Ascending aorta (tissue), 2 donors: ENCODE data around the gene SCAP. TPM values are rescaled to one million over a fixed set of nuclear protein-coding genes. Genes with fewer than 3 reads are reported as not detected.

Experiments
- DNase-seq, 2 donors: peaks; one replicate each; pipeline ENCODE4 v3.0.0-alpha.2; 2019; ENCODE audit warnings: low spot score in 2 of 2
- H3K27ac ChIP-seq, 2 donors: fragments of 200-600 bp; sonication (generic); one replicate each; pipeline ENCODE4 v1.5.1; 2016 to 2017; ENCODE audit warnings: mild to moderate bottlenecking in 1 of 2
- H3K27me3 ChIP-seq: fragments of 200-600 bp; sonication (generic); one replicate; pipeline ENCODE4 v1.5.1; 2017
- H3K36me3 ChIP-seq, 2 donors: fragments of 200-600 bp; sonication (generic); one replicate each; pipeline ENCODE4 v1.5.1; 2016
- H3K4me1 ChIP-seq, 2 donors: fragments of 200-600 bp; sonication (generic); one replicate each; pipeline ENCODE4 v1.5.1; 2016 to 2017; ENCODE audit warnings: mild to moderate bottlenecking in 1 of 2
- H3K4me3 ChIP-seq, 2 donors: fragments of 200-600 bp; sonication (generic); one replicate each; pipeline ENCODE4 v1.5.1; 2016 to 2017; ENCODE audit warnings: mild to moderate bottlenecking in 1 of 2
- H3K9me3 ChIP-seq, 2 donors: fragments of 200-600 bp; sonication (generic); one replicate each; pipeline ENCODE4 v1.5.1; 2016
- intact Hi-C: fragments of 100-400 bp; cut with DNase I; formaldehyde crosslinking; loops from one replicate; pipeline ENCODE4 v1.15.1; 2023
- total RNA-seq: library from RNA; depleted of rRNA; stranded (reverse); fragments of >200 nt; gene quantifications from one replicate; pipeline ENCODE4 v1.1.0, GENCODE V29; 2016
- TF ChIP-seq, protein P1 (sequence below), 3 experiments: fragments of 200-600 bp in 2 of 3; fragments of 450-650 bp in 1 of 3; sonication (generic) in 2 of 3; IDR thresholded peaks; one replicate each; pipeline ENCODE4 v1.5.1; 2016 to 2019; ENCODE audit warnings: antibody characterized with exemption in 3 of 3, mild to moderate bottlenecking in 1 of 3, moderate library complexity in 1 of 3

SCAP gene
- total RNA-seq, 1 donor from 2014 or later, result 155 TPM

DNA sequence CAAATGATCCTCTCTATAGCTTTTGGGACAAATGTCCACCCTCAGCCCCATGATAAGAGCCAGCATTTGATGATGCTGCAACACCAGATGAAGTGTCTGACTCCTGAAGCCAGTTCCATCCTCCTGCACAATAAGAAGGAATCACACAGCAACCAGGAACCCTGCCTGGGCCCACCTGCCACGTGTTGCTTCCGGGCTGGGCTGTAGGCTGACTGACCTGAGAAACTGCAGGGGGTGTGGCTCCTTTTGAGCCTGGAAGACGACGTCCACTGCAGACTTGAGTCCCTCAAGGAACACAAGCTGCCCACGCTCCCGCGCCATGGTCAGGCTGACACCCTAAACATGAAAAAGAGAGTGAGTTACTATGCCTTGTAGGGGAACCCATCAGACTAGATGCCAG, 28.4 kb upstream of the SCAP start:
- no peak for DNase-seq

DNA sequence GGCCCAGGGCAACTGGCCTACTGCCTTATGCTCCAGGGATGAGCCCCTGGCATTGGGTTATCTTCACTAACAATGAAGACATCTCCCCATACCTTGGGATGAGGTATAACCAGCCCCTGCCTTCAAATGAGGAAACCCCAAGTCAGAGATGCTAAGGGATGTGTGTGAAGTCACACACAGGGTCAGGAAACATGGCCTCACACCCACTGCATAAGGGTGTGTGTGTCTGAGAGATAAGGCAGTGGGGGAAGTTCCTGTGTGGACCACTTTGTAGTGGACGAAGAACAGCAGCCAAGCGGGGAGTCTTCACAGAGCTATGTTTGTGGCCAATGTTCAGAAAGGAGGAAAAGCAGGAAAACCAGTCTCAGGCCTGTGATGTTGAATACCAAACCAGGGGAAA, 27.3 kb upstream of the SCAP start:
- H3K36me3 ChIP-seq, result peaks cover 41 to 56% of the 10 kb centered on the region in 2 donors
- intact Hi-C loops, result no loop called here
- H3K4me3 ChIP-seq, result no peak overlapping the region
- H3K9me3 ChIP-seq, result no peaks in the 10 kb centered on the region
- TF ChIP-seq, protein P1, sequence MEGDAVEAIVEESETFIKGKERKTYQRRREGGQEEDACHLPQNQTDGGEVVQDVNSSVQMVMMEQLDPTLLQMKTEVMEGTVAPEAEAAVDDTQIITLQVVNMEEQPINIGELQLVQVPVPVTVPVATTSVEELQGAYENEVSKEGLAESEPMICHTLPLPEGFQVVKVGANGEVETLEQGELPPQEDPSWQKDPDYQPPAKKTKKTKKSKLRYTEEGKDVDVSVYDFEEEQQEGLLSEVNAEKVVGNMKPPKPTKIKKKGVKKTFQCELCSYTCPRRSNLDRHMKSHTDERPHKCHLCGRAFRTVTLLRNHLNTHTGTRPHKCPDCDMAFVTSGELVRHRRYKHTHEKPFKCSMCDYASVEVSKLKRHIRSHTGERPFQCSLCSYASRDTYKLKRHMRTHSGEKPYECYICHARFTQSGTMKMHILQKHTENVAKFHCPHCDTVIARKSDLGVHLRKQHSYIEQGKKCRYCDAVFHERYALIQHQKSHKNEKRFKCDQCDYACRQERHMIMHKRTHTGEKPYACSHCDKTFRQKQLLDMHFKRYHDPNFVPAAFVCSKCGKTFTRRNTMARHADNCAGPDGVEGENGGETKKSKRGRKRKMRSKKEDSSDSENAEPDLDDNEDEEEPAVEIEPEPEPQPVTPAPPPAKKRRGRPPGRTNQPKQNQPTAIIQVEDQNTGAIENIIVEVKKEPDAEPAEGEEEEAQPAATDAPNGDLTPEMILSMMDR (IDR thresholded peaks at IDR 0.05), result no peak
- no peak for DNase-seq
- H3K27ac ChIP-seq, result no peak overlapping the region
- H3K27me3 ChIP-seq, result no peaks in the 10 kb centered on the region
- H3K4me1 ChIP-seq, result no peaks in the 10 kb centered on the region

More for the DNA sequence above, 28.4 kb upstream of the SCAP start:
- Histone ChIP-seq H3K4me3 (no peak overlapping the region), H3K4me1 (no peaks in the 10 kb centered on the region), H3K27ac (no peak overlapping the region), H3K36me3 (peaks cover 33 to 50% of the 10 kb centered on the region in 2 donors), H3K27me3 (no peaks in the 10 kb centered on the region), H3K9me3 (no peaks in the 10 kb centered on the region)
- intact Hi-C loops, result no loop called here
- TF ChIP-seq, protein P1 (IDR thresholded peaks at IDR 0.05), result no peak

DNA sequence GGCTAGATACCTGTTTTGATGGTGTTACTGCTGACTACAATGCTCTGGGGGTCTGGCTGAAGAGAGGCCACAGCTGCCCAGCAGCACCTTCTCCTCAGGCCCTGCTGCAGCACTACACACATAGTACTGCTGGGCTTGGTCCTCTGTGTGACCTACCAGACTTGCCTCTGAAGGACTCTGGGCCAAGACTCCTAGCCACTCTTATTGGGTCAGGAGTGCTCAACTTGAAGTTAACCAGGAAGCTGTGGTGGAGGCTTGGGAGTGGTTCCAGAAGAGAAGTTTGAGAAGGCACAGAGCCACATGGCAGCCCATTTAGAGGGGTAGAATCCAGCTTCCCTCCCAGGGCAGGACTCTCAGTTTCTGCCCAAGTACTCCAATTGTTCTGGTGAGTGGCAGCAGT, 21.2 kb upstream of the SCAP start:
- Histone ChIP-seq H3K27ac (no peak overlapping the region), H3K36me3 (peaks cover 39 to 42% of the 10 kb centered on the region in 2 donors), H3K9me3 (no peaks in the 10 kb centered on the region), H3K4me1 (no peaks in the 10 kb centered on the region), H3K27me3 (no peaks in the 10 kb centered on the region), H3K4me3 (no peak overlapping the region)
- no peak for DNase-seq
- TF ChIP-seq, protein P1 (IDR thresholded peaks at IDR 0.05), result no peak
- intact Hi-C loops, result no loop called here

DNA sequence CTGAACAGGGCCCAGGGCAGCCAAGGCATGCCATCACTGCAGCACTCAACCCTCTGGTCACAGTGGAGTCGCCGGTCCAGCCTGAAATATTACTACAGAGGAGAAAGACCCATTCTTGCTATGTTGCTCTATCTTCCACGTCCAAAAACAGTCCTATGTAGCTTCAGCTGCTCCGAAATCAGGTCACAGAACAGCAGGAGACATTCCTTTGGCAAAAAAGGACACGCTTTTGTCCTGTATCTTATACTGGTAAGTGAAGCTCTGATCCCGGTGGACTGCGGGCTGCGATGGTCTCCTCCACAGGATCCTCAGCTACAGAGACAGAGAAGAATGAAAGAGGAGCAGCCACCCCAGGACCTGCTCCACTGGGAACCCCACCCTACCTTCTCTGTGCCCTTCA, 20.1 kb upstream of the SCAP start:
- Histone ChIP-seq H3K9me3 (no peaks in the 10 kb centered on the region), H3K4me1 (no peaks in the 10 kb centered on the region), H3K27ac (no peak overlapping the region), H3K27me3 (no peaks in the 10 kb centered on the region), H3K4me3 (no peak overlapping the region), H3K36me3 (peaks cover 32% of the 10 kb centered on the region in 2 donors)
- DNase-seq, result no peak
- intact Hi-C loops, result no loop called here
- TF ChIP-seq, protein P1 (IDR thresholded peaks at IDR 0.05), result no peak

DNA sequence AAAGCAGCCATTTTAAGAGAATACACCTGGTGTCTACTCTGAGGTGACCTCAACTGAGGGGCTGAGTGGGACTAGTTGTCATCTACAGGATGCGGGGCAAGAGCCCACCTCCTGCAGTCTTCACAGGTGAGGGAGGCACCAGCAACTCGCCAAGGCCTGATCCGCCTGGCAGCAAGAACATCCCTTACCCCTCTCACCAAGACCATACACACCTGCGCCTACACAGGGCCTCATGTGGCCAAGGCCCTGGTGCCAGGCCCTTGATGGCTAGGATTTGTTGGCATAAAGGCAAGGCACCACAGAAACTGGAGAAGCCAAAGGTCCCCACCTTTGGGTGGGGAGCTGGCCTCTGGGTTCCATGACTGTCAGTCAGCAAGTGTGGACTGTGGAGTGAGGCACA, 19.4 kb upstream of the SCAP start:
- no peaks in the 10 kb centered on the region for H3K27me3 ChIP-seq
- peaks cover 29 to 32% of the 10 kb centered on the region in 2 donors for H3K36me3 ChIP-seq

More for the DNA sequence above, 19.4 kb upstream of the SCAP start:
- TF ChIP-seq, protein P1 (IDR thresholded peaks at IDR 0.05), result no peak
- no peaks in the 10 kb centered on the region for H3K9me3 ChIP-seq
- no peak overlapping the region for H3K4me3 ChIP-seq
- H3K27ac ChIP-seq, result no peak overlapping the region
- H3K4me1 ChIP-seq, result no peaks in the 10 kb centered on the region
- intact Hi-C loops, result no loop called here
- DNase-seq, result no peak
